ENCODE data around the gene PELI3.

GRCh38 chr11:66432597-66432996, 34.1 kb upstream of the PELI3 start:
- no peak for TF ChIP-seq POLR2A (IDR thresholded peaks at IDR 0.05; ENCODE audit: low read depth)
- no peak for TF ChIP-seq EP300 (IDR thresholded peaks at IDR 0.05)
- TF ChIP-seq, protein P1, sequence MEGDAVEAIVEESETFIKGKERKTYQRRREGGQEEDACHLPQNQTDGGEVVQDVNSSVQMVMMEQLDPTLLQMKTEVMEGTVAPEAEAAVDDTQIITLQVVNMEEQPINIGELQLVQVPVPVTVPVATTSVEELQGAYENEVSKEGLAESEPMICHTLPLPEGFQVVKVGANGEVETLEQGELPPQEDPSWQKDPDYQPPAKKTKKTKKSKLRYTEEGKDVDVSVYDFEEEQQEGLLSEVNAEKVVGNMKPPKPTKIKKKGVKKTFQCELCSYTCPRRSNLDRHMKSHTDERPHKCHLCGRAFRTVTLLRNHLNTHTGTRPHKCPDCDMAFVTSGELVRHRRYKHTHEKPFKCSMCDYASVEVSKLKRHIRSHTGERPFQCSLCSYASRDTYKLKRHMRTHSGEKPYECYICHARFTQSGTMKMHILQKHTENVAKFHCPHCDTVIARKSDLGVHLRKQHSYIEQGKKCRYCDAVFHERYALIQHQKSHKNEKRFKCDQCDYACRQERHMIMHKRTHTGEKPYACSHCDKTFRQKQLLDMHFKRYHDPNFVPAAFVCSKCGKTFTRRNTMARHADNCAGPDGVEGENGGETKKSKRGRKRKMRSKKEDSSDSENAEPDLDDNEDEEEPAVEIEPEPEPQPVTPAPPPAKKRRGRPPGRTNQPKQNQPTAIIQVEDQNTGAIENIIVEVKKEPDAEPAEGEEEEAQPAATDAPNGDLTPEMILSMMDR (IDR thresholded peaks at IDR 0.05): no peak
- no peak for TF ChIP-seq POLR2AphosphoS5 (IDR thresholded peaks at IDR 0.05)

All from esophagus muscularis mucosa (tissue), 4 donors.